Smooth muscle cell (in vitro differentiated cells): ENCODE measurements around the gene MTAP. TPM values are rescaled to one million over a fixed set of nuclear protein-coding genes. Genes with fewer than 3 reads are reported as not detected.

Experiments used
- DNase-seq: peaks from one replicate; lab custom pipeline; 2025; ENCODE audit not compliant: unreplicated experiment; lab: John Stamatoyannopoulos, UW
- H2AFZ ChIP-seq: fragments of 200-600 bp; sonication (generic); 2 replicates; pipeline ENCODE4 v1.6.0; 2016; ENCODE audit warnings: antibody characterized with exemption, low read depth, mild to moderate bottlenecking
- H3F3A ChIP-seq: fragments of 200-600 bp; sonication (generic); 2 replicates; pipeline ENCODE4 v1.6.0; 2017; ENCODE audit warnings: antibody characterized with exemption, low read depth
- H3K27ac ChIP-seq: fragments of 200-600 bp; sonication (generic); 2 replicates; pipeline ENCODE4 v1.5.1; 2016; ENCODE audit warnings: low read depth, mild to moderate bottlenecking
- H3K27me3 ChIP-seq: fragments of 200-600 bp; sonication (generic); 2 replicates; pipeline ENCODE4 v1.6.1; 2016; ENCODE audit warnings: low read depth, mild to moderate bottlenecking
- H3K36me3 ChIP-seq: fragments of 200-600 bp; sonication (generic); 2 replicates; pipeline ENCODE4 v1.5.1; 2016; ENCODE audit warnings: low read depth
- H3K4me1 ChIP-seq: fragments of 200-600 bp; sonication (generic); 2 replicates; pipeline ENCODE4 v1.5.1; 2016; ENCODE audit warnings: low read depth
- H3K4me2 ChIP-seq: fragments of 200-600 bp; sonication (generic); 2 replicates; pipeline ENCODE4 v1.6.0; 2016; ENCODE audit warnings: mild to moderate bottlenecking
- H3K4me3 ChIP-seq: fragments of 200-600 bp; sonication (generic); 2 replicates; pipeline ENCODE4 v1.5.1; 2016; ENCODE audit warnings: mild to moderate bottlenecking
- H3K79me2 ChIP-seq: fragments of 200-600 bp; sonication (generic); 2 replicates; pipeline ENCODE4 v1.6.0; 2016; ENCODE audit warnings: low read depth, mild to moderate bottlenecking
- H3K9ac ChIP-seq: fragments of 200-600 bp; sonication (generic); 2 replicates; pipeline ENCODE4 v1.6.0; 2016; ENCODE audit warnings: low read depth
- H3K9me3 ChIP-seq: fragments of 200-600 bp; sonication (generic); replicated peaks from 2 replicates; pipeline ENCODE4 v1.5.1; 2016; ENCODE audit warnings: low read depth
- H4K20me1 ChIP-seq: fragments of 200-600 bp; sonication (generic); 2 replicates; pipeline ENCODE4 v1.6.0; 2016; ENCODE audit warnings: low read depth
- CTCF ChIP-seq: fragments of 200-600 bp; sonication (generic); IDR thresholded peaks from 2 replicates; pipeline ENCODE4 v1.5.1; 2017; ENCODE audit warnings: borderline replicate concordance, mild to moderate bottlenecking, antibody characterized with exemption; ENCODE audit not compliant: insufficient read depth, poor library complexity, severe bottlenecking
- WGBS: methylation state at CpG from one replicate; pipeline ENCODE4 v1.1.7; 2016; ENCODE audit warnings: low lambda C conversion rate; 5-methylcytosine and 5-hydroxymethylcytosine counted together
- polyA plus RNA-seq: library from polyadenylated mRNA; unstranded; fragments of >200 nt; fragmentation: Nextera tagmentation; extraction: Ambion mirVana; gene quantifications from 2 replicates; pipeline ENCODE4 v1.2.1, GENCODE V29; 2016
- total RNA-seq: library from RNA; depleted of rRNA; stranded (reverse); fragments of >200 nt; gene quantifications from 2 replicates; pipeline ENCODE4 v1.2.3, GENCODE V29; 2014

The MTAP gene
- total and polyA plus RNA-seq, 2 experiments from 2014 or later, result 19.1 to 39.6 TPM

DNA sequence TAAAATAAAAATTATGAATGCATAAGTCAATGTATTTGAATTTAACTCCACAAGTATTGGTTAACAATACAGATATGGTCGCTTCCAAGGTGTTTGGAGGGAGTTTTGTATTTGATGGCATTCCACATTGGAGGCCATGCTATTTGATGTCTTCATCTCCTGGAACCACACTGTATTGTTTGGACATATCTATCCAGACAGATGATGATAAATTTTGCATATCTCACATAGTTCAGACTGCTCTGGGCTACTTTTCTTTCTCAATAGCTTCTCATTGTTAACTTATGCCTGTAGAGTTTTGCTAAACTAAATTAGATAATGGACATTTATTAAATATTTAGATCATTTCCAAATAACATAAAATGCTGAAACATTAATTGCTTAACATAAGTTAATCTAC lies 133.7 kb downstream of the MTAP start:
- Histone ChIP-seq H3K79me2 (no peaks in the 10 kb centered on the region), H3K27me3 (no peaks in the 10 kb centered on the region), H2AFZ (no peak overlapping the region), H3K4me2 (no peak overlapping the region), H3K36me3 (no peaks in the 10 kb centered on the region), H3K9ac (no peak overlapping the region), H3K4me1 (peaks cover 5% of the 10 kb centered on the region), H3F3A (no peaks in the 10 kb centered on the region), H4K20me1 (no peaks in the 10 kb centered on the region), H3K4me3 (no peak overlapping the region), H3K27ac (no peak overlapping the region), H3K9me3 (no peaks in the 10 kb centered on the region)
- no peak for TF ChIP-seq CTCF
- DNase-seq, result no peak
- WGBS, result 100% methylated on average over 1 of the region's 1 CpG

DNA sequence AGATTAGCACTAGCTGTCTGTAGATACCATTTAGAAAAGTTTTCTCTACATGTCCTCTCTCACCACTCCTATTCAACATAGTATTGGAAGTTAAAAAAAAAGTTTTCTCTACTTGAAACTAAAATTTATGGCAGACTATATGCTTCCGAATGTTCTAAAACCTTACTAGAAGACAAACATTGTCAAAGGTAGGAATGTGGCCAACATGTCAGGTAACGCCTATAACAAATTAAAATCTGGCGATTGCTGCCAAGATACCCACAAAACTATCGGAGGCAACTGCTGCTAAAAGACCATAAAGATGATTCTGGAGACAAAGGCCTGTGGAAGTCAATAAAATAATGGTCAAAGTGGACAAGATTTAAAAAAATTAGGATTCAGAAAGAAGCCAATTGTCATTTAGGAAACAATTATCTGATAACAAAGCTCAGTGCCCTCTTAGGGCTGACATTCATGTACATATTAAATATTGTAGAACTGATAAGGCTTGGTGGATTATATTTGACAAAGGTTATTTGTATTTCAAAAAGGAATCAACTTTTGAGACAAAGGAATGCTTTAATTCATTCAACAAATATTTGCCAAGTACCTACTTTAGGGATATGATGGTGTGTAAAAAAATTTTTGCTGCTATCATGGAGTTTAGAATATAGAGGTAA lies 139.0 kb downstream of the MTAP start:
- Histone ChIP-seq H3K27ac (no peak overlapping the region), H3K79me2 (no peaks in the 10 kb centered on the region), H2AFZ (no peak overlapping the region), H3K4me1 (no peaks in the 10 kb centered on the region), H3K9ac (no peak overlapping the region), H3K9me3 (no peaks in the 10 kb centered on the region), H3K27me3 (no peaks in the 10 kb centered on the region), H4K20me1 (no peaks in the 10 kb centered on the region), H3K4me2 (no peak overlapping the region), H3K36me3 (no peaks in the 10 kb centered on the region), H3K4me3 (no peak overlapping the region), H3F3A (no peaks in the 10 kb centered on the region)
- 94% methylated on average over 4 of the region's 4 CpGs for WGBS
- TF ChIP-seq CTCF, result no peak
- DNase-seq, result no peak

DNA sequence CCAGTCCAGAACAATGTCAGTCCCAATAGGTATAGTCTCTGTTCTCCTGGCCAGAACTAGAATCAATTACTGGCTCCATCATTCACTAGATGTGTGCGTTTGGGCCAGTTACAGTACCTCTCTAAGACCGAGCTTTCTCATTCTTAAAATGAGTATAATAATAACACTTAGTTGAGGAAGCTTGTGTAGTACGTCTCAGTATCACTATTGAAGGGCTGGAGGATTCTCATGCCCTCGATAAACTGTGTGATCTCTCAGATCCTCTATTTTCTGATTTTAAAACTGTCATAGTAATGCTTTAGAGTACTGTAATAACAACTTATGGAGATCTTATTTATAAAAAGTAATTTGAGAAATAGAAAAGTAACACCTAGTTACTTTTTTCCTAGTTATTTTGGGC lies 141.0 kb downstream of the MTAP start:
- 90% methylated on average over 4 of the region's 4 CpGs for WGBS
- Histone ChIP-seq H3K79me2 (no peaks in the 10 kb centered on the region), H4K20me1 (no peaks in the 10 kb centered on the region), H3K9me3 (no peaks in the 10 kb centered on the region), H3K4me3 (no peak overlapping the region), H3K4me1 (no peaks in the 10 kb centered on the region), H2AFZ (no peak overlapping the region), H3K4me2 (no peak overlapping the region), H3K9ac (no peak overlapping the region), H3K27ac (no peak overlapping the region), H3K36me3 (no peaks in the 10 kb centered on the region), H3K27me3 (no peaks in the 10 kb centered on the region), H3F3A (no peaks in the 10 kb centered on the region)
- DNase-seq, result no peak
- no peak for TF ChIP-seq CTCF

DNA sequence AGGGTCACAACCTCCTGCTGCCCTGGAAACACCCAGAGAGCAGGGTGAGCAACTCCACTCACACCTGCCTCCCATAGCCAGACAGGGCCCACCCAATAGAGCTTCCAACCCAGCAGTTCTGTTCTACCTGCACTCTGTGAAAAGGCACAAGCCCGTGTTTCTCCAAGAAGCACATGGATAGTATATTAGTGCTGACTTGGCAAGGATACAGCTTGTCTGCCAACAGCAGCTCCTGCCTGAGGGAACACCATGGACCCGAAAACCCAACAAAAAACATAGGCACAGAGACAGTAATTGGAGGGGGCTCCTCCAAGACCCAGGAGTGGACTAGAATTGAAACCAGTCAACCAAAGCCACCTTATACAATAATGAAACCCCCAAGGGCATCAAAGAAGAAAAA lies 143.2 kb downstream of the MTAP start:
- Histone ChIP-seq H3K79me2 (no peaks in the 10 kb centered on the region), H3K27me3 (no peaks in the 10 kb centered on the region), H3K4me3 (no peak overlapping the region), H3K4me2 (no peak overlapping the region), H3K27ac (no peak overlapping the region), H3F3A (no peaks in the 10 kb centered on the region), H3K9ac (no peak overlapping the region), H3K4me1 (no peaks in the 10 kb centered on the region), H3K36me3 (no peaks in the 10 kb centered on the region), H4K20me1 (no peaks in the 10 kb centered on the region), H2AFZ (no peak overlapping the region), H3K9me3 (no peaks in the 10 kb centered on the region)
- no peak for TF ChIP-seq CTCF
- DNase-seq, result no peak
- 88% methylated on average over 2 of the region's 2 CpGs for WGBS
